ENCODE data around the gene RELCH.

Gene RELCH

DNA sequence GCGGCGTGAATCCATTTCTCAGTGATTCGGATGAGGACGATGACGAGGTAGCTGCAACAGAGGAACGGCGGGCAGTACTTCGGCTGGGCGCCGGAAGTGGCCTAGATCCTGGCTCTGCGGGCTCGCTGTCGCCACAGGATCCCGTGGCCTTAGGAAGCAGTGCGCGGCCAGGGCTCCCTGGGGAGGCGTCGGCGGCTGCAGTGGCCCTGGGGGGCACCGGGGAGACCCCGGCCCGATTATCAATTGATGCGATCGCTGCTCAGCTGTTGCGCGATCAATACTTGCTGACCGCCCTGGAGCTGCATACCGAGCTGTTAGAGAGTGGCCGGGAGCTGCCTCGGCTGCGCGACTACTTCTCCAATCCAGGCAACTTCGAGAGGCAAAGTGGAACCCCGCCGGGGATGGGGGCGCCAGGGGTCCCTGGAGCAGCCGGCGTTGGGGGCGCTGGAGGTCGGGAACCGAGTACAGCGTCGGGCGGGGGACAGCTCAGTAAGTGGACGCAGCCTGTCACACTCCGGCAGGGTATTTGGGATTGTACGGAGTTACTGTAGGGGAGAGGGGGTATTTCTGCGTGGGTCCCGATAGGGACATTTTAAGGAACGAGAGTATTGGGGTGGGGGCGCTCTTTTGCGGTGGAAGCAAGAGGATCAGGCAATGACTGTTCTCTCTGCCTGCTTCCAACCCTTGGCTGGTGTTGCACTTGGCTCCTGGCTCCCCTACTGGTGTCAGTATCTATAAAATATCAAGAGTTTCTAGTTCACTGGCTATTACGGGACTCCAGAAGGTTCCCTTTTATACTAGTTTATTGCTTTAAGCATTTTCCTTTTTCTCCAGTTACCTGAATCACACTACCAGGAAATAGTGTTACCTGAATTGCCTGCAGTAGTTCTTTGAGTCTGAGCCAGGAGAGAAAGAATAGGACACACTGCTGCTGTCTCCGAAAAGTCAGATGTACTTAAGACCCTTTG is 772 bp downstream of the RELCH start:
- DNase-seq (ENCODE audit: low read depth), result no peak
- H3K4me3 ChIP-seq (ENCODE audit: low read depth, low read length), result peak overlapping the region; percentile 88
- TF ChIP-seq, protein P1, sequence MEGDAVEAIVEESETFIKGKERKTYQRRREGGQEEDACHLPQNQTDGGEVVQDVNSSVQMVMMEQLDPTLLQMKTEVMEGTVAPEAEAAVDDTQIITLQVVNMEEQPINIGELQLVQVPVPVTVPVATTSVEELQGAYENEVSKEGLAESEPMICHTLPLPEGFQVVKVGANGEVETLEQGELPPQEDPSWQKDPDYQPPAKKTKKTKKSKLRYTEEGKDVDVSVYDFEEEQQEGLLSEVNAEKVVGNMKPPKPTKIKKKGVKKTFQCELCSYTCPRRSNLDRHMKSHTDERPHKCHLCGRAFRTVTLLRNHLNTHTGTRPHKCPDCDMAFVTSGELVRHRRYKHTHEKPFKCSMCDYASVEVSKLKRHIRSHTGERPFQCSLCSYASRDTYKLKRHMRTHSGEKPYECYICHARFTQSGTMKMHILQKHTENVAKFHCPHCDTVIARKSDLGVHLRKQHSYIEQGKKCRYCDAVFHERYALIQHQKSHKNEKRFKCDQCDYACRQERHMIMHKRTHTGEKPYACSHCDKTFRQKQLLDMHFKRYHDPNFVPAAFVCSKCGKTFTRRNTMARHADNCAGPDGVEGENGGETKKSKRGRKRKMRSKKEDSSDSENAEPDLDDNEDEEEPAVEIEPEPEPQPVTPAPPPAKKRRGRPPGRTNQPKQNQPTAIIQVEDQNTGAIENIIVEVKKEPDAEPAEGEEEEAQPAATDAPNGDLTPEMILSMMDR (IDR thresholded peaks at IDR 0.05; ENCODE audit: control insufficient read depth, extremely low read depth, insufficient read depth), result no peak; the same call in 1 of the 2 replicates

DNA sequence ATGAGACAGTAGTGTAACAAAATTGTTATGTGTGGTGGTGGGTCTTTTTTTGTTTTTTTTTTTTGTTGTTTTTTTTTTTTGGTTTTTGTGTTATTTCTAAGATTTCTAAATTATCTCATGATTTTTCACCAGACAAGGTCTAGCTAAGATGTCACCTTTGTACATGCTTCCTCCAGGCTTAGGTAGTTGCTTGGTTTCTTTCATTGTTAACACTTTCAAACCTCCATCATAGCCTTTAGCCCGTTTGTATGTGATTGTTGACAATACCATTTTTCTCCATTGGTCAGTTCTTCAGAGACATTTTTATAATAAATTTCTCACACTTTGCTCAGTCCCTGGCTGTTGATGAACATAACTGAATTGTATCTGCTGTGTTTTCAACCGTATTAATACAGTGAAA is 2.2 kb downstream of the RELCH start:
- TF ChIP-seq, protein P1 (IDR thresholded peaks at IDR 0.05; ENCODE audit: control insufficient read depth, extremely low read depth, insufficient read depth), result no peak
- peak overlapping the region; percentile 88 for H3K4me3 ChIP-seq (ENCODE audit: low read depth, low read length)
- no peak for DNase-seq (ENCODE audit: low read depth)

DNA sequence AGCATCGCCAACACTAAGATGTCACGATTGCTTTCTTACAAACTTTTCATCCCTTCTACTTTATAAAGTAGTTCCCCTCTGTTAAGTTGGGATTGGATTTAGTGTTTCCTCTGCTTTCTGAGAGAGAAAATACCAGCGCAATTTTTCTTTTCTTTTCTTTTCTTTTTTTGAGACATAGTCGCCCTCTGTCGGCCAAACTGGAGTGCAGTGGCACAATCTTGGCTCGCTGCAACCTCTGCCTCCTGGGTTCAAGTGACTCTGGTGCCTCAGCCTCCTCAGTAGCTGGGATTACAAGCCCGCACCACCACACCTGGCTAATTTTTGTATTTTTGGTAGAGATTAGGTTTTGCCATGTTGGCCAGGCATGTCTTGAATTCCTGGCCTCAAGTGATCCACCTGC is 9.0 kb downstream of the RELCH start:
- TF ChIP-seq, protein P1 (IDR thresholded peaks at IDR 0.05; ENCODE audit: control insufficient read depth, extremely low read depth, insufficient read depth), result no peak
- no peak overlapping the region for H3K4me3 ChIP-seq (ENCODE audit: low read depth, low read length)
- DNase-seq (ENCODE audit: low read depth), result no peak

DNA sequence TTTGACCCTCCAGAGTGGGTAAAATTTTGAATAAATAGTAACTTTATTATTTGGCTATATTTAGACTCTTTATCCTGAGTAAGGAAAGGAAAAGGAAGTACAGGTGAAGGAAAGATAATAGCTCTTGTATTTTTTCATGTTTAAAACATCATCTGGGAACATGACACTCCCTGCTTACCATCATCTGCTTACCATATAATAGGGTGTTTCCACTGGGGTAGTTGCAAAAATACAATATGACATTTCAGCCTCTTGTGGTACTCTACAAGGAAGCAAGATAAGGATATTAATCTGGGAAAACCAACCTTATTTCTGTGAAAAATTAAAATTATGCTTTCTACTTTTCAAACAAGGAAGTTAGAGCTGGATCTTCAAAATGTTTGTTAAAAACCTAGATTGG is 9.9 kb downstream of the RELCH start:
- TF ChIP-seq, protein P1 (IDR thresholded peaks at IDR 0.05; ENCODE audit: control insufficient read depth, extremely low read depth, insufficient read depth), result no peak
- no peak overlapping the region for H3K4me3 ChIP-seq (ENCODE audit: low read depth, low read length)
- DNase-seq (ENCODE audit: low read depth), result no peak

DNA sequence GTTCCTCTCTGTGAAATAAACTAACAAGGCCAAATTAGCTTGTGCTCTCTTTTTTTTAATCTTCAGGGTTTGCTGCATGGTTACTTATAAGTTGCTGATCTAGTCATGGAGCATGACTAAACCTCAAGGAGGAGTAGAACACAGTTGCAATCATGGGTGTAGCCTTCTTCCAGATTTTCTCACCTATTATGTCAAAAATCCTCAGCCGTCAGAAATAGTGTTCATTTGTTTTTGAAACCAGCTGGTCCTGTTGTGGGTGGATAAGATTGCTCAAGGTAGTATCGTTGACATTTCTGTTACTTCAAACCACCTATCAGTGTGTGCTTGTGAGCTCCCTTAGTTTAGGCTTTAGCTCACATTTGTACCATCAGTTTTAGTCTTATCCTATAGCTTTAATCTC is 11.2 kb downstream of the RELCH start:
- TF ChIP-seq, protein P1 (IDR thresholded peaks at IDR 0.05; ENCODE audit: control insufficient read depth, extremely low read depth, insufficient read depth), result no peak
- no peak overlapping the region for H3K4me3 ChIP-seq (ENCODE audit: low read depth, low read length)
- no peak for DNase-seq (ENCODE audit: low read depth)

DNA sequence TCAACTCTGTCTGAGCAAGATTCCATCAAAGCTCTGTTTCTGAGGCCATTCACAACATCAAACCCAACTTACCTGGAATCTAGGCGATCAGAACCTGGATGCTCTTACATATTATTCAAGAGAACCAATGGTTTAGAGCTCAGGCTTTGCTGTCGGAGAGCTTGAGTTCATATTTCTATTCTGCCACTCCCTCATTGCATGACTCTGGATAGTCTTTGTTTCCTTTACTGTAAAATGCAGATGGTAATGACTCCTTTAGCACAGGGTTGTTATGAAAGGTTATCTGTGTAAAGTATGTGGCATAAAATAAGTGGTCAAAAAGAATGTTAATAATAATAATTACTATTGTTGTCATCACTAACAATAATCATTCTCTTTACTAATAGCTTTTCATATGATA is 12.6 kb downstream of the RELCH start:
- TF ChIP-seq, protein P1 (IDR thresholded peaks at IDR 0.05; ENCODE audit: control insufficient read depth, extremely low read depth, insufficient read depth), result no peak

More for the DNA sequence above, 12.6 kb downstream of the RELCH start:
- no peak overlapping the region for H3K4me3 ChIP-seq (ENCODE audit: low read depth, low read length)
- no peak for DNase-seq (ENCODE audit: low read depth)
